Type B pancreatic cell (in vitro differentiated cells): ENCODE data around the gene CHMP4A. TPM values are rescaled to one million over a fixed set of nuclear protein-coding genes. Genes with fewer than 3 reads are reported as not detected.
A peak's percentile ranks its signal among the peaks of the same experiment; 100 is the strongest.

Experiments used
- DNase-seq: peaks from one replicate; pipeline ENCODE4 v3.0.0; 2021; ENCODE audit warnings: mixed read lengths; ENCODE audit not compliant: unreplicated experiment; ENCODE audit errors: extremely low spot score
- H3K27ac Mint-ChIP-seq: 2 replicates; pipeline ENCODE4 v1.8.0; 2021; ENCODE audit warnings: mild to moderate bottlenecking, mixed read lengths
- H3K27me3 Mint-ChIP-seq: 2 replicates; pipeline ENCODE4 v1.8.0; 2021; ENCODE audit warnings: mixed read lengths
- H3K36me3 Mint-ChIP-seq: 2 replicates; pipeline ENCODE4 v1.8.0; 2021; ENCODE audit warnings: mixed read lengths
- H3K4me1 Mint-ChIP-seq: one replicate; pipeline ENCODE4 v1.8.0; 2021; ENCODE audit warnings: mixed read lengths; ENCODE audit not compliant: unreplicated experiment
- H3K4me3 Mint-ChIP-seq: 2 replicates; pipeline ENCODE4 v1.8.0; 2021; ENCODE audit warnings: mild to moderate bottlenecking, mixed read lengths
- H3K9me3 Mint-ChIP-seq: 2 replicates; pipeline ENCODE4 v1.8.0; 2021; ENCODE audit warnings: mixed read lengths
- CTCF ChIP-seq: fragments of 200-600 bp; sonication (generic); conservative IDR thresholded peaks from 2 replicates; pipeline ENCODE4 v1.5.0; 2021; ENCODE audit warnings: antibody characterized with exemption, mild to moderate bottlenecking
- total RNA-seq: library from RNA; stranded (reverse); gene quantifications from 2 replicates; pipeline ENCODE4 v1.2.1, GENCODE V29; 2021; ENCODE audit warnings: low replicate concordance

The CHMP4A gene
- total RNA-seq, 1 donor from 2014 or later: 44.3 TPM

DNA sequence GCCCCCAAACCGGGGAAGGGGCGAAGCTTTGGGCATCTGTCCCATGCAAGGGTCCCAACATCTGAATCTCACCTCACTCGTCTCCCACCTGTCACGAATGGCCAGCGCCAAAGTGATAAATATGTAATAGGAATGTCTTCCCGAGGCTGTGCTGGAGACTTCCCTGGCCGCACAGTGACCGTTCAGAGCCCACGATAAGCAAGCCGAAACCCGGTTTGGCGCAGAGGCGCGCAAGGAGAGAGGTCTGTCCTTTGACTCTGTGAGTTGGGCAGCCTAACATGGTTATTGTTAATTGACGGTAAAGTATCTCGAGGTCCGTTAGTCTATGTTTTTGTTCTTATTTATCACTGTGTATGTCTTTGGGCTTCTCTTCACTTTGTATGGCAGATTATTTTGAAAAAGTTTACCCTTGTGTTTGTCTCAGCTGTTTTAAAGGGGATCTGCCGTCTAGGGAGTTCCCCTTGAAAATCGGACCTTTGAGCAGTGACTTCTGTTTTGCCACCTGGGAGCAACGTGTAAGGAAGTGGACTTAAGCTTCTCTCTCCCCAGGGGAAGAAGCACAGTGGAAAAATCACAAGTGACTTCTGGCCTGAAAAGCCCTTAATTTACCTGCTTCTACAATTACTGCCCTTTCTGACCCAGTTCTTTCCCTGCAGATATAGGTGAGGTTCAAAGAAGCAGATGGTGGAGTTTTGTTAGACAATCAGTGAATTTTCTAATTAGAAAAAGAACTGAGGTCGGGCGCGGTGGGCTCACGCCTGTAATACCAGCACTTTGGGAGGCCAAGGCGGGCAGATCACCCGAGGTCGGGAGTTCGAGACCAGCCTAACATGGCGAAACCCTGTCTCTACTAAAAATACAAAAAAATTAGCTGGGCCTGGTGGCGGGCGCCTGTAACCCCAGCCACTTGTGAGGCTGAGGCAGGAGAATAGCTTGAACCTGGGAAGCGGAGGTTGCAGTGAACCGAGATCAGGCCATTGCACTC lies 16.9 kb downstream of the CHMP4A start:
- no peak for DNase-seq
- no peak for TF ChIP-seq CTCF
- Mint-ChIP-seq H3K27me3 (no peaks in the 10 kb centered on the region), H3K4me1 (peaks cover 34% of the 10 kb centered on the region), H3K4me3 (peak overlapping the region; percentile 98), H3K36me3 (peaks cover 34% of the 10 kb centered on the region), H3K27ac (peak overlapping the region; percentile 96), H3K9me3 (no peaks in the 10 kb centered on the region)

GRCh38 chr14:24195186-24196070 lies 17.9 kb downstream of the CHMP4A start, which contains the start of gene TM9SF1:
Gene TM9SF1, minus strand, starts transcription at chr14:24195441. Its CDS starts 422 bp downstream, at chr14:24195019.
- peak; percentile 87 for DNase-seq
- H3K36me3 Mint-ChIP-seq: peaks cover 32% of the 10 kb centered on the region
- no peak for TF ChIP-seq CTCF
- peaks cover 34% of the 10 kb centered on the region for H3K4me1 Mint-ChIP-seq
- peak within 1 kb of the TSS; percentile 98 for H3K4me3 Mint-ChIP-seq
- H3K27ac Mint-ChIP-seq: peak within 1 kb of the TSS; percentile 96
- no peaks in the 10 kb centered on the region for H3K9me3 Mint-ChIP-seq
- H3K27me3 Mint-ChIP-seq: no peaks in the 10 kb centered on the region

DNA sequence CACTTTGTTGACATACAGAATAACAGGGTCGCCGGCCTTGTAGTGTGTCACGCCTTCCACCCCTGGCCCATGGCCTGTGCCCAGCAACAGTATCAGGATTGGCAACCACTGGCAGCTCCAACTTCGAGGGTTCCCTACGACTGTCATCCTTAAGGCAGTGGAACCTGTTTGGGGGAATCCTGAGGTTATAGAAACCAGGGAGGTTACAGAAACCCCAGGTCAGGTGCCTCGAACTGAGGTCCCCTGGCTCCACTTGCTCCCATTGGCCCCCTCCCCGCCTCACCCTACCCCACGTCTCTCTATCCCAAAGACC lies 18.5 kb downstream of the CHMP4A start:
- Mint-ChIP-seq H3K27me3 (no peaks in the 10 kb centered on the region), H3K4me1 (peaks cover 34% of the 10 kb centered on the region), H3K4me3 (peak overlapping the region; percentile 98), H3K36me3 (peaks cover 35% of the 10 kb centered on the region), H3K27ac (peak overlapping the region; percentile 88), H3K9me3 (no peaks in the 10 kb centered on the region)
- TF ChIP-seq CTCF: no peak
- DNase-seq: no peak

DNA sequence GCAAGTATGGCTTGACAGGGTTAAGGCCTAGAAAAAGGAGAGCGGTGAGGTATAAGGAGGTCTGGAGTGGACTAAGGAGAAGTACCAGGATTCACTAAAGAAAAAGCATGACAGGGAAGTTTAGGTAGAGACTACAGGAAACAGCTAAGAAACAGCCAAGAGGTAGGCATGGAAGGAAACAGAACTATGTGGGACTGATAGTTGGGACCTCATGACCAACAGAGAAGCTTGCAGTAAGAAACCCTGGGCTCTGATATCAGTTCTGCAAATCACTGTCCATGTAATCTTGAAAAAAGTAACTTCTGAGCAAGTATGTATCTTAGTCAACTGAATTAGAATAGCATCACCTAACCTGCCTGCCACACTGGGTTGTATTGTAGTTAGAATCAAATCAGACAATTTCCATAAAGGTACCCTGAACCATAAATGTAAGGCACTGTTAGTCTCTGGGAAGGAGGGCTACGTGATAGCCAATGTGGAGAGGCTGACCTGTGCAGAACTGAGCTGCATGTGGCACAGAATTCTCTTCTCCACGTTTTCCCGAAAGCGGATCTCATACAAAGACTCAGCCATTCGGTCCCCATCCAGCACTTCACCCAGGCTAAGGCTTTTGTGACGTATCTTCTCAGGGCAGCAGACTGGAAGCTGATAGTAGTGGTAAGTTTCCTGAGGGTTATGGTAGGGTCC lies 19.0 kb downstream of the CHMP4A start:
- H3K27ac Mint-ChIP-seq: peak overlapping the region; percentile 88
- no peak for DNase-seq
- H3K27me3 Mint-ChIP-seq: no peaks in the 10 kb centered on the region
- no peaks in the 10 kb centered on the region for H3K9me3 Mint-ChIP-seq
- no peak for TF ChIP-seq CTCF
- H3K4me1 Mint-ChIP-seq: peaks cover 35% of the 10 kb centered on the region
- peak overlapping the region; percentile 98 for H3K4me3 Mint-ChIP-seq
- H3K36me3 Mint-ChIP-seq: peaks cover 35% of the 10 kb centered on the region

GRCh38 chr14:24192933-24193332 lies 20.4 kb downstream of the CHMP4A start:
- TF ChIP-seq CTCF: no peak
- Mint-ChIP-seq H3K4me3 (peak overlapping the region; percentile 52), H3K36me3 (peaks cover 27% of the 10 kb centered on the region), H3K4me1 (peaks cover 33% of the 10 kb centered on the region), H3K27ac (no peak overlapping the region), H3K9me3 (no peaks in the 10 kb centered on the region), H3K27me3 (no peaks in the 10 kb centered on the region)
- no peak for DNase-seq
